Hindlimb muscle (tissue), 1 donor: ENCODE data around the gene RPL29. TPM values are rescaled to one million over a fixed set of nuclear protein-coding genes. Genes with fewer than 3 reads are reported as not detected.

ENCODE experiments used
- DNase-seq: peaks from one replicate; pipeline ENCODE4 v3.0.0-alpha.2; 2013
- polyA plus RNA-seq: library from polyadenylated mRNA; unstranded; fragments of 120-200 nt; gene quantifications from one replicate; pipeline ENCODE4 v1.2.1, GENCODE V29; 2013; ENCODE audit not compliant: insufficient read length

Gene RPL29
- polyA plus RNA-seq, 1 donor = 3,089 TPM

GRCh38 chr3:51944451-51945021 is 51.2 kb downstream of the RPL29 start:
- no peak for DNase-seq

Other genes with a start within 250 kb of the RPL29 start
- gene IQCF6, start 216.7 kb downstream of the RPL29 start, polyA plus RNA-seq = not detected
- not detected for gene IQCF2, start 134.3 kb downstream of the RPL29 start, polyA plus RNA-seq
- not detected for gene IQCF5, start 120.3 kb downstream of the RPL29 start, polyA plus RNA-seq
- not detected for gene IQCF1, start 92.5 kb downstream of the RPL29 start, polyA plus RNA-seq
- 15.9 TPM for gene RRP9, start 54.0 kb downstream of the RPL29 start, polyA plus RNA-seq
- 7.4 TPM for gene PARP3, start 53.5 kb downstream of the RPL29 start, polyA plus RNA-seq
- 0.67 TPM for gene GPR62, start 40.5 kb downstream of the RPL29 start, polyA plus RNA-seq
- 64.7 TPM for gene PCBP4, start 28.4 kb downstream of the RPL29 start, polyA plus RNA-seq
- 22.3 TPM for gene ABHD14B, start 21.8 kb downstream of the RPL29 start, polyA plus RNA-seq
- 14.7 TPM for gene ABHD14A, start 20.8 kb downstream of the RPL29 start, polyA plus RNA-seq
- gene ACY1, start 12.4 kb downstream of the RPL29 start, polyA plus RNA-seq = 19.3 TPM
- 18.3 TPM for gene DUSP7, start 60.7 kb upstream of the RPL29 start, polyA plus RNA-seq
- 4.2 TPM for gene POC1A, start 158.5 kb upstream of the RPL29 start, polyA plus RNA-seq
- gene ALAS1, start 202.3 kb upstream of the RPL29 start, polyA plus RNA-seq = 30.2 TPM
- 0.28 TPM for gene TLR9, start 229.8 kb upstream of the RPL29 start, polyA plus RNA-seq
- 30.0 TPM for gene TWF2, start 243.3 kb upstream of the RPL29 start, polyA plus RNA-seq
- gene PPM1M, start 249.9 kb upstream of the RPL29 start, polyA plus RNA-seq = 15.9 TPM